Iris pigment epithelial cell (primary cell): ENCODE results near the gene SH3YL1.
"Not testable (repeated sequence)": the region's sequence is repeated elsewhere in the genome, so short reads cannot be mapped to it uniquely, and the experiment has no call there.

Experiments
- DNase-seq: peaks from one replicate; pipeline ENCODE4 v3.0.0-alpha.2; 2011; ENCODE audit warnings: low read depth

The SH3YL1 gene

DNA sequence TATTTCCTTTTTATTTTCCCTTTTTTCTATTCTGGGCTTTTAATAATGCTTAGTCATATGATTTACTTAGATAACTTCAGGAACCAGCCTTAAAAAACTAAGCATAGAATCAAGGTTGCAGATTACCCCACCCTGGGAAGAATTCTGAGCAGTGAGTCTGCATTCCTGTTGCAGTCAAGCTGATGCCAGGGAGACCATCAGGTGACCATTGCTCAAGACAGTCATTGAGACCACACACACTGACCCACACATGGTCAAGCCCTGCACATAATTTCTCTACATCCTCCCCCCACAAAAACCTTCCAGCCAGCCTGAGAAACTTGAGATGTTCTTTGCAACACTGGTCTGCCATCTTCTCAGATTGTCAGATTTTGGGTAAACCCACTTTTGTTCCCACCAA, 83.9 kb downstream of the SH3YL1 start:
- DNase-seq, result no peak

- no peak for DNase-seq
These were observed 86.1 kb downstream of the SH3YL1 start for GRCh38 chr2:177733-178132.

GRCh38 chr2:176917-177316, 86.9 kb downstream of the SH3YL1 start:
- DNase-seq, result no peak

DNA sequence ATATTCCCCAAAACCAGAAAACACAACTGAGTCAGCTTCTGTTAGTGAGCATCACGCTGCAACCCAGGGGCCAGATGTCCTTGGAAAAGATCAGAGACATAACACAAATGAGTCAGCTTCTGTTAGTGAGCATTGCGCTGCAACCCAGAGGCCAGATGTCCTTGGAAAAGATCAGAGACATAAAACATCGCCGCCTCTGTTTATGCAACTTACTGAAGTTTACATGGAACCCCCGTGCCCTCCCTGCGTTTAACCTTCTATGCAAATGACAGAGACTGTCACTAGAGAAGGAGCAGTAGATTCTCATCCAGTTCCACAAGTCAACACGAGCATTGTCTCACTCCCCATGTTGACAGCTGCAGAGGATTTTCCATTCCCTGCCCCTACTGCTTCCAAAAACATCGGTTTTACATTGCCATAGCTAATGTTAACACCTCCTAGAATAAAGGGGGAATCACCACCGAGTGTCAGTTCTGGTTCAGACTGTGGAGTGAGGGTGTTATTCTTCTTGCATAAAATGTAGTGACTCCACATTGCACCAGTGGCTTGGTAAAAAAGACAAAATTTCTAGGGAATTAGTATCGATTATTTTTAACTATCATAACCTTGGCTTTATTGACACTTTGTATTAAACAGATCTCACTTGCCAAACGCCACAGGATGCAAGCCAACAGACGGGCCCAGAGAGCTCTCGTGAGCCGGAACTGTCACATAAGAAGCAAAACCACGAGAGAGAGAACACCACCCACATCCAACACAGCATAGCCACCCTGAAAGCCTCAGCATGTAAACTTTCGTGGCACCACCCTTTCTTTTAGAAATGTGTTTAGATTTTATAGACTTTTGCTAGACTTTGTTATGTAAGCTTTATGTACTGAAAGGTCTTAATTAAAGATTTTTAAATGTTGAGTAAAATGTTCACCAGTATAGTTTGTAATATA, 87.7 kb downstream of the SH3YL1 start:
- DNase-seq, result peak; percentile 5

DNA sequence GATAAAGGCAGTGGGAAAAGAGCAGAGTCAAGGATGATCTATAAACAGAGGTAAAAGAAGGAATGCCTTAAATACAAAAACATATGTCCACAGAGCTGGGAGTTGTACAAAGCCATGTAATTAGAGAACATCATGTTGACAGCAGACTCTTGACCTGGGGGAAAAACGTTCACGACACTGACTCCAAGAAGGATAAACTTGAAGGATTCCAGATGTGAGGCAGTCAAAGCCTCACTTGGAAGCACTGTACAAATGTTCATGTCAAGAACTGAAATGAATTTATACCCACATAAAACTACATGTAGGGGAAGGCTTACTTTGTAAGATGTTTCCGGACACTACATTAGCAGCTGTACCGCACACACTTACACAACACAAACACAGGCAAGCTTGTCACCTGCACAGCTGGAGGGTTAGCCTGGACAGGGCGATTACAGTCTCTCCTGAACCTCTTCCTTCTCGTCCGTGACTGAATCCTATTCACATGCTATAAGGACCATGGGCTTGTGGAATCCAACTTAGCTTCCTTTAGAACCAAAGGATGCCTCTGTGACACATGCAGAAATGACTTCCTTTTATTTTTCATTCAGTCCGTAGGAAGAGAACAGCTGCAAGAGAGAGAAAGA, 88.6 kb downstream of the SH3YL1 start:
- no peak for DNase-seq

DNA sequence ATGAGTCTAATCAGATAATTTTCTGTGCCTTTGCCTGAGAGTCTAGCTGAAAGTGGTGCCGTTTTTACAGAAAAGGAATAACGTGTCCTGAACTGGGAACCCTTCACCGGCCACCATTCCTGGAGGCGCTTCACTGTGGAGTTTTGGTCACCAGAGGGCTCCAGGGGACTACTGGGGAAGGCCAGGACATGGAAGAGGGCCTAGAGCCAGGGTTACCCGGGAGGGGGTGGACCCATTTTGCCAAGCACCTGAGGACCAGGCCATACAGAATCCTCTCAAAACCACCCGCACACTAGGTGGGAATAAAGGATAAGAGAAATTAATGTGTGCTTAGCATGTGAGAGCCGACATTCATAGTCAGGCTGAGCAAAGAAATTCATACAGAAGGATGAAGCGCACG, 91.7 kb downstream of the SH3YL1 start:
- DNase-seq, result not testable (repeated sequence)

GRCh38 chr2:169741-170140, 94.1 kb downstream of the SH3YL1 start:
- no peak for DNase-seq
